Mammary epithelial cell (primary cell): ENCODE data around the gene EDN1.

Experiments used
- EZH2 ChIP-seq: IDR thresholded peaks from 2 replicates; pipeline ENCODE4 v1.6.1; 2012; ENCODE audit warnings: low read length, inconsistent platforms, borderline replicate concordance
- TF ChIP-seq, protein P1 (sequence below), 2 donors: IDR thresholded peaks in 1 of 2; conservative IDR thresholded peaks in 1 of 2; 2 replicates each; pipeline ENCODE4 v1.5.1; 2011 to 2012; ENCODE audit warnings: inconsistent platforms in 2 of 2, low read length in 2 of 2, mild to moderate bottlenecking in 2 of 2, control low read depth in 1 of 2, low read depth in 1 of 2; ENCODE audit not compliant: insufficient read depth in 1 of 2; ENCODE audit errors: extremely low read depth in 1 of 2

DNA sequence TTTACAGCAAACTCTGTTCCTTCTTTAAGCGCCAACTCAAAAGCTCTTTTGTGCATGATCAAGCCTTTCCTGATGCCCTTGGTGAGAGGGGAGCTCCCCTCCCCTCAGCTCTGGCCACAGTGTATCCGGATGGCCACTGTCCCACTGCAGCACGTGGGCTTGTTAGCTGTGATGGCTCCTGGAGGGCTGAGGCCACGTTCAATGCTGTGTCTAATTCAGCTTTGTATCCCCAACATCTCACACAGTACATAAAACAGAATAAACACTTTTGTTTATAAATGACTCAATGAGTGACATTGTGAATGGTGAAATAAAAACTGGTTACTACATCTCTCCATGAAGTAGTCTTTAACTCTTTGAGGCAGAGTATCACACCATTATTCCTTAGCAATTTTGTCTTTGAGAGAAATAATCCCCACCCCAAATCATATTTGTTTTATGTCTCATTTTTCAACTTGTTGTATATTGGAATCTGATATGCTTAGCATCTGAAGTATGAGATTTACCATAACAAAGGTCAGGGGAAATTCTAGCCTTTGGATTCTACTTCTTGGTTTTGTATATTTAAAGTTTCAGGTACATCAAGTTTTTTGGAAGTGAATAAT, 44.5 kb downstream of the EDN1 start:
- TF ChIP-seq, protein P1, sequence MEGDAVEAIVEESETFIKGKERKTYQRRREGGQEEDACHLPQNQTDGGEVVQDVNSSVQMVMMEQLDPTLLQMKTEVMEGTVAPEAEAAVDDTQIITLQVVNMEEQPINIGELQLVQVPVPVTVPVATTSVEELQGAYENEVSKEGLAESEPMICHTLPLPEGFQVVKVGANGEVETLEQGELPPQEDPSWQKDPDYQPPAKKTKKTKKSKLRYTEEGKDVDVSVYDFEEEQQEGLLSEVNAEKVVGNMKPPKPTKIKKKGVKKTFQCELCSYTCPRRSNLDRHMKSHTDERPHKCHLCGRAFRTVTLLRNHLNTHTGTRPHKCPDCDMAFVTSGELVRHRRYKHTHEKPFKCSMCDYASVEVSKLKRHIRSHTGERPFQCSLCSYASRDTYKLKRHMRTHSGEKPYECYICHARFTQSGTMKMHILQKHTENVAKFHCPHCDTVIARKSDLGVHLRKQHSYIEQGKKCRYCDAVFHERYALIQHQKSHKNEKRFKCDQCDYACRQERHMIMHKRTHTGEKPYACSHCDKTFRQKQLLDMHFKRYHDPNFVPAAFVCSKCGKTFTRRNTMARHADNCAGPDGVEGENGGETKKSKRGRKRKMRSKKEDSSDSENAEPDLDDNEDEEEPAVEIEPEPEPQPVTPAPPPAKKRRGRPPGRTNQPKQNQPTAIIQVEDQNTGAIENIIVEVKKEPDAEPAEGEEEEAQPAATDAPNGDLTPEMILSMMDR (conservative IDR thresholded peaks at IDR 0.05 in 1 of 2, IDR thresholded peaks at IDR 0.05 in 1 of 2; ENCODE audit: extremely low read depth in 1 of 2, insufficient read depth in 1 of 2, low read depth in 1 of 2, low read length in 2 of 2) = no peak
- no peak for TF ChIP-seq EZH2
